NCI-H226 (cell line): Measurements from ENCODE around the gene TMEM63B.
A peak's percentile ranks its signal among the peaks of the same experiment; 100 is the strongest.
"Not testable (repeated sequence)": the region's sequence is repeated elsewhere in the genome, so short reads cannot be mapped to it uniquely, and the experiment has no call there.

Experiments
- DNase-seq: peaks from one replicate; pipeline ENCODE4 v3.0.0-alpha.2; 2015

TMEM63B gene

GRCh38 chr6:44127186-44128019, at the start of gene TMEM63B, which contains the start of gene MRPL14:
TMEM63B (plus strand) TSS chr6:44127554; CDS start chr6:44134585, 7,031 bp downstream.
MRPL14 (minus strand) TSS chr6:44127452; CDS start chr6:44116611, 10,841 bp downstream.
- peak; percentile 70 for DNase-seq

DNA sequence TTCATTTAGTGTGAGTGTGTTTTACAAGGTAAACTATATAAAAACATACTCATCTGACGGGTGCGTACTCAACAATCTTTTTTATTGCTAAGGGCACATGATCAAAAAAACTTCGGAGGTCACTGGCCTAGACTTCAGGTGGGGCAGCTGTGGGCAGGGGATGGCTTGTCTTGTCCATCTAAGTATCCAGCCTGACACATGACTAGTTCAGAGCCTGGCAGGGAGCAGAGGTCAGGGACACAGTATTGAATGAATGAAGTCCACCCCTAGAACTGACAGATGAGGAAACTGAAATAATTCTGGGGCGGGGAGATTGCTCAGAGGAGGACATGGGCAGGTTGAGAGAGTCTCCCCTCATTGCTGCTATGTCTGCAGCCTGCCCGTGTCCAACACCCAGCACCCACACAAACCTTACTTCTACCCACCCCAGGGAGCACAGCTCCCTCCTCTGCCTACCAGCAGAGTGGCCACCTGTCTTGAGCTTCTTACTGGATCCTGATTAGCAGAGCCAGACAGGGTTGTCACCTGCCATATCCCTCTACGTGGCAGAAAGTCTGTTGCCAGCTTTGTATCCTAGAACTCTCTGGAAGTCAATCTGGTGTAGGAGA, 49.0 kb upstream of the TMEM63B start:
- no peak for DNase-seq

DNA sequence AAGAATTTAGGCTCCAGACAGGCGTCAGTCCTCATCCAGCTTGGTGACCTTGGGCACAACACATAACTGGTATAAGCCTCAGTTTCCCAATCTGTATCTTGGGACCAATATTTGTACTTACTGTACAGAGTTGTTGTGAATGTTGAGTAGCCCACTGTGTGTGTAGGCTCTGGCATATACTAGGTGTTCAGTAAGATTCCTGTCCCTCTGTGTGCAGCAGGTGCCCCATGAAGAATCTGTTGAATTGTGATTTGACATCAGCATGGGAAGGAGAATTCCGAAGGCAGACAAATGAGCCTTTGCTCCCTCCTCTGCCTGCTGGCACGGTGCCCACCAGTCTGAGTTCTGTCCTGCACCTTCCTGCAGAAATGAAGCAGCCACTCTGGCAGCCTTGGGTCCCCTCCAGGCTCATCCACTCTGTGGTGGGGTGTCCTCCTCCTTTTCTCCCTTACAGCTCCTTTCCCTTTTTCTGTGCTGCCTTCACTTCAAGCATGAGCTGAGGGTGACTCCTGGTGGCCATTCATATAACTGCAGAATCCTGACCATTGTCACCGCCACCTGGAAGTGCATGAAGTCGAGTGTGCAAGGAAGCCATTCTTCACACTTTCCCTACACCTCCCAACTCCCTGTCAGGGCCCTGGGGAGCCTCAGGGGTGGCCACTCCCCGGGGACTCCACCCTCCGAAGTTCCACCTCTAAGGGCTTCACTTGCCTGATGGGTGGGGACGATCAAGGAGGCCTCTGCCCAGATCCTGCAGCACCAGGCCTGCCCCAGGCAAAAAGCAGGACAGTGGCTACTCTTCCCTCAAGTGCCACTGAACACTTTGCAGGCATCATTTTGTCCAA, 48.3 kb upstream of the TMEM63B start:
- peak; percentile 49 for DNase-seq

GRCh38 chr6:44079672-44080071, 47.7 kb upstream of the TMEM63B start:
- no peak for DNase-seq

GRCh38 chr6:44080561-44081521, 46.5 kb upstream of the TMEM63B start:
- DNase-seq = no peak

GRCh38 chr6:44081753-44082152, 45.6 kb upstream of the TMEM63B start:
- no peak for DNase-seq

DNA sequence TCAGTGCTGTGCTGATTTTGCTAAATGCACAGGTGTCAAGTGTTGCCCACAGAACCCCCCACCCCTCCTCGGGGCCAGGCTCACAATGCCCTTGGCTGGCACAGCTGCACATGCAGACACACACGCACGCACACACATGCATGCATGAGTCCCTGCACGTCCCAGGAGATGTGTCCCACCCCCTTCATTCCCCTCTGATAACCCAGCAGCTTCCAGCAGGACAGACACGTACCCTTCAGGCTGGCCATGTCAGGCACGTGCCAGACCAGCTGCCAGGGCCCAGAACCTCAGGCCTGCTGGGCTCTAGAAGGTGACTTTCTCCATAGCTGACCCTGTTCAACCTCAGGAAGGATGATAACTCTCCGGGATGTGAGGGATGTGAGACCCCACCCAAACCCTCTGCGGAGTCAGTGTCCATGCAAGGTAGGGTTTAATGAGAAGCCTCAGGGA, 44.5 kb upstream of the TMEM63B start:
- no peak for DNase-seq

DNA sequence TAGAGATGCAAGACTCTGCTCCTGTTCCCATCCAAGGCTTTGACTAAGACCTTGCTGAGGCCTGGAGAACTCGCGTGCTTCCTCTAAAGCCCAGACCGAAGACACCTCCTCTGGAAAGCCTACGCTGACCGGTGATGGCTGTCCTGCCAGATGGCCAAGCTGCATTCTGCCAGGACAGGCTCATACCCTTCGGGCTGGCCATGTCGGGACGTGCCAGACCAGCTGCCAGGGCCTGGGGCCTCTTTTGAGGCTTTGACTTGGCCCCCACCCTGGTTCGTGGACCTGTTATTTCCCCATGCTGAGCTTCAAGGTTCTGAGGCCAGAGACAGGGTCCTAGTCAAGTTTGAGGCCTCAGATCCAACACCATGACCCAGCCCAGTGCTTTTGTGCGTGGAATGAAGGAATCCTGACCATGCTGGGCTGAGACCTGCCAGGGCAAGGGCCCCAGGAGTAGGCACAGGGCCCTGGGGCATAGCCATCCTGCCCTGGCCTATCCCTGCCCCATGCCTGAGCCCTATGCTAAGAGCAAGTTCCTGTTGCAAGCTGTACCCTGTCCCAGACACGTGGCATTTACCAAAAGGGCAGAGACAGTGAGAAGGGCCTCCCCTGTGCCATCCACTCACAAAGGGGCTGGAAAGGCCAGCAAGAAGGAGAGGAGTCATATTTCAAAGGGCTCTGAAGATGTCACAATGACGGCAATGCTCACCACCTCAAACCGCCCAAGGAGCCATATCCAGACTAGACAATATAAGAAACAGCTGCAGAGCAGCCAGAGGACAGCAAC, 42.9 kb upstream of the TMEM63B start:
- no peak for DNase-seq

- no peak for DNase-seq
Observed at GRCh38 chr6:44085219-44085618, 42.1 kb upstream of the TMEM63B start.

- no peak for DNase-seq
Observed at GRCh38 chr6:44086931-44087574, 40.3 kb upstream of the TMEM63B start.

- DNase-seq = no peak
Observed at GRCh38 chr6:44087623-44088022, 39.7 kb upstream of the TMEM63B start.

- no peak for DNase-seq
Observed at GRCh38 chr6:44088827-44089590, 38.3 kb upstream of the TMEM63B start.

GRCh38 chr6:44090465-44090864, 36.9 kb upstream of the TMEM63B start:
- DNase-seq = no peak

GRCh38 chr6:44091356-44091755, 36.0 kb upstream of the TMEM63B start:
- DNase-seq = not testable (repeated sequence)

- no peak for DNase-seq
Observed at GRCh38 chr6:44091981-44092884, 35.1 kb upstream of the TMEM63B start.

DNA sequence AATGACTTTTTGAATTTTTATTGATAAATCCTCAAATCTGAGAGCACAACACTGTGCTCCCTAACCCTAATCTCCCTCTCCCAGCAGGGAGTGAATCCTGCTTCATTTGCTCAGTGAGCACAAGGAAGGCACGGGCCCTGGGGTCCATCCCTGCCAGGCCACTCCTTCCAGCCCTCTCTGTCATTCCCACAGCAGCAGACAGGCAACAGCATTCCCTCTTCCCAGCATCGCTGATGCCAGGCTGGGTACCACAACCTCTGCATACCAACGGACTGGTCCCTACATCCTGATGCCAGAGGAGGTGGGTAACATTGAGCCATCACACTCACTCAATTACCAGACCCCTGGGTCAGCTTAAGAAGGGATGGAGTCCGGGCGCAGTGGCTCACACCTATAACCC, 34.3 kb upstream of the TMEM63B start:
- DNase-seq = no peak

- no peak for DNase-seq
Observed at GRCh38 chr6:44093750-44094402, 33.5 kb upstream of the TMEM63B start.
